GM21717 (cell line): ENCODE data around the gene ZNF511.
"Not testable (repeated sequence)": the region's sequence is repeated elsewhere in the genome, so short reads cannot be mapped to it uniquely, and the experiment has no call there.

ENCODE experiments used
- ATAC-seq: cut with Tn5 transposase; IDR thresholded peaks from one replicate; pipeline ENCODE4 v1.9.1; 2021; ENCODE audit warnings: mild to moderate bottlenecking, moderate library complexity; ENCODE audit not compliant: unreplicated experiment

Gene ZNF511, protein sequence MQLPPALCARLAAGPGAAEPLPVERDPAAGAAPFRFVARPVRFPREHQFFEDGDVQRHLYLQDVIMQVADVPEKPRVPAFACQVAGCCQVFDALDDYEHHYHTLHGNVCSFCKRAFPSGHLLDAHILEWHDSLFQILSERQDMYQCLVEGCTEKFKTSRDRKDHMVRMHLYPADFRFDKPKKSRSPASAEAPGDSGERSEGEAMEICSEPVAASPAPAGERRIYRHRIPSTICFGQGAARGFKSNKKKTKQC

DNA sequence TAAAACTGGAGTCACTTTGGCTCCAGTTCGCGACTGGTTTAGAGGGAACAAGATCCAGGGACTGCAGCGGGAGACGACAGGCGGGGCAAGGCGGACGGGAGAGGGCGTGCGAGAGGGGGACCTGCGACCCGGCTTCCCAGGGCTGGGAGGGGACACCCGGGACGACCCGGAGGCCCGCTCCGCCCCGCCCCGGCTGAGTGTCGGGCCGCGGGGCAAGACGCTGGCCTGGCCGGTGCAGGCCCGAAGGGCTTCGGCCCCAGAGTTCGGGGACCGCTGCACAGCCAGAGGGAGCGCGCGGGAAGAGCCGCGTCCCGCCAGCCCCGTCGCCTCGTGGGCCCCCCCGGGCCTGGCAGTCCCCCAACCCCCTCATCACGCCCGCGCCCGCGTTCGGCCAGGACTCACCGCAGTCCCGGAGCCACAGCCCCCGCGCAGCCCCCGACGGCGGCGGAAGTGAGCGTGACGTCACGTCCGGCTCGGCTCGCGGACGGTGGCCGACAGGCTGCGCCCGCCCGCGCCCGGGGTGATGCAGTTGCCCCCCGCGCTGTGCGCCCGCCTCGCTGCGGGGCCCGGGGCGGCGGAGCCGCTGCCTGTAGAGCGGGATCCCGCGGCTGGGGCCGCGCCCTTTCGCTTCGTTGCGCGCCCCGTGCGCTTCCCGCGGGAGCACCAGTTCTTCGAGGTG is at the start of gene ZNF511, which contains the start of gene TUBGCP2:
Gene ZNF511 (plus strand): TSS at position 494 of the 679 bp plus-strand sequence. CDS start 30 bp downstream, at position 524.
Gene TUBGCP2 (minus strand): TSS at position 452 of the 679 bp plus-strand sequence. CDS start 5,931 bp downstream, outside the sequence.
- ATAC-seq = peak; percentile 86

DNA sequence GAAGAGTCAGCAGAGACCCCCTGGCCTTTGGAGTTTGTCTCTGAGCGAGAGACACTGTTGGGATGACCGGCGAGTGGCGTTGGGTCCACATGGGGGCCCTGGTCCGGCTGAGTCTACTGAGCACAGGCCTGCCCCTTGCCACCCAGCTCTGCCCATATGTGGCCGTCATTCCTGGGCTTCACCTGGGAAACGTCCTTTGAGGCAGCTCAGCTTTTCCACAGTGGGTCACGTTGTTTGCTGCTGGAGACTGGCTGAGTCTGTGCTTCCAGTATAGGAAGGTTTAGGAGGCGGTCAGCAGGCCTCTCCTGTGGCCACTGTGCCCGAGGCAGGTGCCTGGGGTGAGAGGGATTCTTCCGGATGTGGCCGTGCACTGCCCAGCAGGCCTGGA is 49.1 kb upstream of the ZNF511 start:
- no peak for ATAC-seq

DNA sequence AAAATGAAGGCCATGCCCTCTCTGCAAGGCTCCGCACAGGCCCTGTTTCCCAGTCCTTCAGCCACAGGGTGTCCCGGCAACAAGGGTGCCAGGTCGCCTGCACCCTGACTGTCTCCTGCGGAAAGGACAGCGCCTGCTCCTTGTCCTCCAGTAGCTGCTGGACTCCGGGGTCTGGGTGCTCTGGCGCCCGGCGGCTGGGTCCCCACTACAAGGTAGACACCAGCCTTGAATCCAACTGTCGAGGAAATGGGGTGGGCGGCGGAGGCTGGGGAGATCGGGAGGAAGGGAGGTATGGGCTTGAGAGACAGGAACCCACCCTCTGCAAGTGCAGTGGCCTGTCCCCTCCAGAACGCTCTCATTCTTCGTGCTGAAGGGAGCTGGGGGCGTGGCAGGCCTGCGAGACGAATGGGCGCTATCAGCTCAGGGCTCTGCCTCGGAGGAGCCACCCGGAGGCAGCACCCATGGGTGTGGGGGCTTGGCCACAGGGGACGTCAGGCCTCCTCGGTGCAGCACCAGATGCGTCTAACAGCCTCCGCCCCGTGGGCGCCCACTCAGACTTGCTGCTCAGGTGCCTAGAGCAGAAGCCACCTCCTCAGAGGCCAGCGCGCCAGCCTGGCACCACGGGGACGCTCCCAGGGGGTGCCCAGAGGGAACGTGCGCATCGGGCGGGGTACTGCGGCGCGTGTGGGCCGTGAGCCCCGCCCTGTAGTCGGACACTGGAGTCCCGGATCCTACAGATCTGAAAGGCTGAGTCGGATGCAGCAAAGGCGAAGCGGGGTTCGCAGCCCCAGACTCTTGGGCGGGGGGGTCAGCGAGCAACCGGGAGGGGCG is 47.6 kb upstream of the ZNF511 start:
- peak; percentile 44 for ATAC-seq

DNA sequence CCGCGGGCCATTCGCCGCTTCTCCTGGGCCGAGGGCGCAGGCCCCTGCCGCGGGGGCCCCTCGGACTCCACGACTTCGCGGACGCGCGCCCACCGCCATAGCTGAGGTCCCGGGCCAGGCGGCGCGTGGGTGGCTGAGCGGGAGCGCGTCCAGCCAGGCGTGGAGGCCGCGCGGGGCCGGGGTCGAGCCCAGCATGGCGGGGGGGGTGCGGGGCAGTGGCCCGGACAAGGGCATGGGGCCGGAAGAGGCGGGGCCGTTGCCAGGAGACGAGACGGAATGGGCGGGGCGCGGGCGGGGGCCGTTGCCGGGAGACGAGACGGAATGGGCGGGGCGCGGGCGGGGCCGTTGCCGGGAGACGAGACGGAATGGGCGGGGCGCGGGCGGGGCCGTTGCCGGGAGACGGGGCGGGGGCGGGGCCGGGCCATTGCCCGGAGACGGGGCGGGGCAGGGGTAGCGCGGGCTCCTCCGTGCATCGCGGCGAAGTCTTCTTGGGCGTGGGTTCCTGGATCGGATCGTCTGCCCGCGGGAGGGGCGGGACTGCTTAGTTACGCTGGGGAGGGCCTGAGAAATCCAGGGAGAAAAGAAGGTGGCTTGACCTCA is 46.9 kb upstream of the ZNF511 start:
- peak; percentile 44 for ATAC-seq

DNA sequence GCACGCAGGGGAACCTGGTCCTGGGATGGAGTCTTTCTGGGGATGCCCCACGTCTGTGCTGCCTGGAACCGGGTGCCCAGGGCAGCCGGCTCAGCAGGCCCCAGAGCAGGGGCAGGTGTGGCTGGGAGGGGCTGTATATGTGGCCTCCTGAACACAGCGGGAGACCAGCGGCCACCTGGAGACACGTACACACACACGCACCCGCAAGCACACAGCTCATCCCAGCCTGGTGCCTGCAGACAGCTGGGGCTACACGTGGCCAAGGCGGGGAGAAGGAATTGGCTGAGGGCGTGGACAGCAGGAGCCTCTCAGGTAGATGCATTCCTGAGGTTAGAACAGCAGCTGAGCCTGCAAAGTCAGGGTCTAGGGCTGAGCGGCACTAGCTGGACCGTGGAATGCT is 46.0 kb upstream of the ZNF511 start:
- no peak for ATAC-seq

DNA sequence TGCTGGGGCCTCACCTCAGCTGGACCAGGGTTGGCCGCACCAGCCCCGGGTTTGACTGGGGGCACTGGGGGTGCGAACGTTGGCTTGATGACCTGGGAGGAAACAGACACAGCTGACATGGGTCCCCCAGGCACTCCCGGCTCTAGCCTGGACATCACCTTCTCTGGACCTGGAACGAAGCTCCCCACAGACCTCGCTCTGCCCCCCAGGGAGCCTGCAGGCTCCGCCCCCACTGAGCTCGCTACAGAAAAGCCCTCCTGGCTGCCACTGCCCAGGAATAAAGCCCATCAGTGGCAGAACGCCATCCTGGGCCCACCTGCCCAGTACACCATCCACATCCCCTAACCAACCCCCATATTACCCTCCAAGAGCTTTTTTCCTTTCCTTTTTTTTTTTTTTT is 45.0 kb upstream of the ZNF511 start:
- ATAC-seq = no peak

DNA sequence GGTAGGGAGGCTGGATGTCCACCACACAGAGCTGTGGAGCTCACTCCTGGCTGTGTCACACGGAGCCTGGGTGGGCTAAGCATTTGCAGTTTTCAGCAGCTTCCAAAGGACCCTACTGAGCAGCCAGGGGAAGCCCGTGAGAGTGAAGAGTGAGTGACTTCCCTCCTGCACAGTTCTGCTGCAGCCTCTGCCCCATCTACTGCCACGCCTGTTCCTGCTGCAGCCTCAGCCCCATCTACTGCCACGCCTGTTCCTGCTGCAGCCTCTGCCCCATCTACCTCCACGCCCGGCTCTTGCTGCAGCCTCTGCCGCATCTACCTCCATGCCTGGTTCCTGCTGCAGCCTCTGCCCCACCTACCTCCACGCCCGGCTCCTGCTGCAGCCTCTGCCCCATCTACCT is 44.3 kb upstream of the ZNF511 start:
- no peak for ATAC-seq

DNA sequence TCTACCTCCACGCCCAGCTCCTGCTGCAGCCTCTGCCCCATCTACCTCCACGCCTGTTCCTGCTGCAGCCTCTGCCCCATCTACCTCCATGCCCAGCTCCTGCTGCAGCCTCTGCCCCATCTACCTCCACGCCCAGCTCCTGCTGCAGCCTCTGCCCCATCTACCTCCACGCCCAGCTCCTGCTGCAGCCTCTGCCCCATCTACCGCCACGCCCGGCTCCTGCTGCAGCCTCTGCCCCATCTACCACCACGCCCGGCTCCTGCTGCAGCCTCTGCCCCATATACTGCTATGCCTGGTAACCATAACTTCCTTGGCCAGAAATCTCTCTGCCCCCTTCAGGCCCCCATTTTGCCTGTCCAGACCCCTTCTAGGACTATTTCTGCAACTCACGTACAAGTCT is 43.7 kb upstream of the ZNF511 start:
- ATAC-seq = not testable (repeated sequence)

DNA sequence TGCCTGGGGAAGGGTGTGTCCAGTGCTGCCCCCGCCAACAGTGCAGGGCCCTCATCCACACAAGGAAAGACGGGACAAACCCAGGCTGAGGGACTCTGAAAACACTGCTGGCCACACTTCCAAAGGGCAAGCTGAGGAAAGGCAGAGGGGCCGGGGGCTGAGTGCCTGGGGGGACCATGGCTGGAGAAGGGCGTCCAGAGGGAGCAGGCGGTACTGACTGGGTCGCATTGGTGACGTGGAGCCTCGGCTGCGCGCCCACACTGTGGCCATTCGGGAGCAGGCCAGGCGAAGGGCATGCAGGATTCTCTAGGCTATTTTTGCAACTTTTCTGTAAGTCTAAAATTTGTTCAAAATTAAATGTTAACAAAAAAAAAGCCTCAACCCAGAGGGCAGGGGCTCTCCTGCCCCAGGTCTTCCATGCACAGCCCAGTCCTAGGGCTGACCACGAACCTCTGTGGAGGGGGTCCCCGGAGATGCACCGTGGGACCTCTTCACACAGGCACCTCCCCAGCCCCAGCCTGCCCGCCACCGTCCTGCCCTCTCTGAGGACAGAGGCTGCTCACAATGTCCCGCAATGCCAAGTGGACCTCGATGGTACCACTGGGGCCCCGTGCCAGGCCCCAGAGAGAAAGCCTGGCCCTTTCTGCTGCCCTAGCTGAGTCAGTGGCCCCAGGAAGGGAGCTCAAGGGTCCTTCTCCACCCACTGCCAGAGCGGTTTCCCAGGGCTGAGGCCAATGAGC is 42.5 kb upstream of the ZNF511 start:
- no peak for ATAC-seq

DNA sequence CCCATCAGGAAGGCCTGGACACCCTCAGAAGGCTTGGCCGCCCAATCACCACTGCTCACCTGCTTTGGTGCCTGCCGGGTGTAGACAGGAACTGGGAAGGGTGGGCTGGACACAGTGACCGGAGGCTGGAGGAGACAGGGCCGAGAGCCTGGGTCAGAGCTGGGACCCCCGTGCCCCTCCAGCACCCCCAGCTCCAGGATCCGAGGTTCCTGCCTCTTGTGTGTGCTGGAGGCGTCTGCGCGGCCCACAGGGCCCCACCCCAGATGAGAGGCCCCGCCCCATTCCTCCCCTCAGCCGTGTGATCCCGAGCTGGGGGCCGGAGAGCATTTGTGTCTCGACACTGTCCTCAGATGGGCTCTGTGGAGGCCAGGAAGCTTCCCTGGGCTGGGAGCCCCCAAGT is 41.4 kb upstream of the ZNF511 start:
- no peak for ATAC-seq

DNA sequence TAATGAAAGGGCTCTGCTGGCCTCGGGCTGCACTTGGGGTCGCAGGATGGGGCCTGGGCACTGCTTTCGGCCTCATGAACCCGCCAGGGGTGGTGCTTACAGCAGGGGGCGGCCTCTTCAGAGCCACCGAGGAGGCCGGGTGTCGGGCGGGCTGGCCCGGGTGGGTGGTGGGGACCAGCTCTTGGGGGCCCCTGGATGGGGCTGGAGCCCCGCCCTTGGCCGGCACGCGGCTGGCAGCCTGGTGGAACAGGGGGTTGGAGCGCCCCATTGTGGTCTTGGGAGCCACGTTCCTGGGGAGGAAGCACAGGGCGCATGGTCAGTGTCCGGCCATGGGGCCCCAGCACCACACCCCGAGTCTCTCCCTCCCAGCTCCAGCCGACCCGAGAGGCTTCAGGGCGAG is 40.9 kb upstream of the ZNF511 start:
- no peak for ATAC-seq

DNA sequence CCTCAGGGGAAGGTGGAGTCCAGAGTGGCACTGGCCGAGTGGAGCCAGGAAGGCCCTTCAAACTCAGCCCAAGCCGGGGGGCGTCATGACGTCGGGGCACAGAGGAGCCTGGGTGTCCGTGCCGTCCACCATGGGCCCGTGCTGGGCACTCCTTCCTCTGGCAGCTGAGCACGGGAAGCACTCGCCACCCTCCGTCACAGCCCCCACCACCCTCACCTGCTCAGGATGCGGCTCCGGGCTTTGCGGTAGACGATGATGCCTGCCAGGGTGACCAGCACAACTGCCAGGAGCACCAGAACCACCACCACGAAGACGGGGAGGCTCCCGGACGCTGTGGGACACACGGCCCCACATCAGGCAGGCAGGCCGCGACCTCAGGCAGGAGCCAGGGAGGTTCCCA is 40.2 kb upstream of the ZNF511 start:
- ATAC-seq = no peak

DNA sequence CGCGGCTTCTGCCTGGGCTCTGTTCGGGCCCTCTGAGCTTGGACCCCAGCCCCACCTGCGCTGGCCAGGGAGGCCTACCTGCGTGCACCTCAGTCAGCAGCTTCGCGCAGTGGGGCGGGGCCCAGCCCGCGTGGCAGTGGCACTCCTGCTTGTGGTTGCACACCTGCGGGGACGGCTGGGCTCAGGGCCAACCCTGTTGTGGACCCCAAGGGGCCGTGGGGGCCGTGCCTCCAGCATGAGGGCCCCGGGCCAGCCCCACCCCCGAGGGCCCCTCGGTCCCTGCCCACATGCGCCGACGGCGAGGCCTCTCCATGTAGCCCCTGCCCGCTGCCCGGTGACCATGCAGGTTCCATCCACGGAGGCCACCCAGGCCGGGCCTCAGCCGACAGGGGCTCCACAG is 39.3 kb upstream of the ZNF511 start:
- ATAC-seq = no peak

DNA sequence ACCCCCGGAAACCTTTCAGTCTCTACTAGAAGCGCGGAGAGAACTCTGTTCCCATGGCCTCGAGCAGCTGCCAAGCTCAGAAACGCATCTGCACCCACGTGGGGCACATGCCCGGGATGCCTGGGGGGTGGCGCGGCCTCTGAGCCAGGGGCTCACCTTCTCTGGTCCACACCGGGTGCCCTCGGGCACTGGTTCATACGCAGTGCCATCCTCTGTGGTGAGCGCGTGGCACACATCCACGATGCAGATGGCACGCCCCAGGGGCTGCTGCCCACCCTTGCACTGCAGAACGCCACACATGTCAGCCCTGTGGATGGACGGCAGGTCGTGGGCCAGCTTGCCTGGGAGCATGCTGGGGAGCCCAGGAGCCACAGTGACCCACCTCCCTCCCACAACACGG is 38.5 kb upstream of the ZNF511 start:
- ATAC-seq = no peak

DNA sequence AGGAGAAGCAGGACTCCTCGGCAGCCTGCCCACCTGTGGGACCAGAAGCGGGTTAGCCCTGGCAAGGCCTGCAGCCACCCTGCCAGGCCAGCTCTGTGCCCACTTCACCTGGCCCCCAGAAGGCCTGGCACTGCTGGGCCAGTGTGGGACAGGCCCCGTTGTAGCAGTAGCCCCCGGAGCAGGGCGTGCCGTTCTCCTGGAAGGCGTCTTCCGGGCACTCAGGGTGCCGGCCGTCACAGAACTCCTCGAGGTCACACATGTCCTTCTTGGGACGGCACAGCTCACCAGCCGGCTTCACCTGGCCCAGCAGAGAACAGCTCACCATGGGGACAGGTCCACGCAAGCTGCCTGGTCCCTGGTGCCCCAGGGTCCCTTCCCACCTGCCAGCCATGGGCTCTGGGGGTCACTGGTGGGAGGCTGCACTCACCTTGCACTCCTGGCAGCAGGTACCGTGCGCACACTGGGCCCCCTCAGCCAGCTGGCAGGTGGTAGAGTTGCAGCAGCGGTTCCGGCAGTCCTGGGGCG is 37.9 kb upstream of the ZNF511 start:
- no peak for ATAC-seq

DNA sequence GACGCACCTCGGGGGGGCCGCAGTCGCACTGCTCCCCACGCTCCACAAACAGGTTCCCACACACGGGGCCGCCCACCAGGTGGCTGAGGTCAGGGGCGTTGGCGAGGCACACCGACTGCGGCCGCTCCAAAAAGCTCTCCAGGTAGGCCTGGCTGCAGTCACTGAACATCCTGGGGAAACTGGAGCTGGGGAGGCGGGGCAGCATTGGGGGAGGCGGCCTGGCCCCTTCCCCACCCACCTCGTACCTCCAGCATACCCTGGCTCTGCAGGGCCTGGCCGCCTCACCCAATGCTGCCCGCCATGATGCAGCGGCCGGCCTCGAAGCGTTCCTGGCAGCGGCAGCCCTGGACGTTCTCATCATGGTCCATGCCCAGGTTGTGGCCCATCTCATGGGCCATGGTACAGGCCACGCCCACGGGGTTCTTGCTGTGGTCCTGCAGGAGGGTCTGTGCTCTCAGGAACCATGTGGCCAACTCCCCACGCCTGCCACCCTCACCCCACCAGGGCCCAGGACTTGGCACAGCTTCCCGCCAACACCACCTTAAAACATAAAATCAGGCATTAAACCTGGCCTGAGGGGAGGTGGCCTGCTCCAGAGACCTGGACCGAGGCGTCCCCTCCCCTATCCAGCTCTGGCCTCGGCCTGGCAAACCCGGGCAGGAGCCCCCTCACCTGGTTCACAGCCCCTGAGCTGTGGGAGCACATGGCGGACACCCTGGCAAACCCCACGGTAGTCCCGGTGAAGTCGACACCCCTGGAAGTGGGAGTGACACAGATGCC is 37.0 kb upstream of the ZNF511 start:
- ATAC-seq = no peak

DNA sequence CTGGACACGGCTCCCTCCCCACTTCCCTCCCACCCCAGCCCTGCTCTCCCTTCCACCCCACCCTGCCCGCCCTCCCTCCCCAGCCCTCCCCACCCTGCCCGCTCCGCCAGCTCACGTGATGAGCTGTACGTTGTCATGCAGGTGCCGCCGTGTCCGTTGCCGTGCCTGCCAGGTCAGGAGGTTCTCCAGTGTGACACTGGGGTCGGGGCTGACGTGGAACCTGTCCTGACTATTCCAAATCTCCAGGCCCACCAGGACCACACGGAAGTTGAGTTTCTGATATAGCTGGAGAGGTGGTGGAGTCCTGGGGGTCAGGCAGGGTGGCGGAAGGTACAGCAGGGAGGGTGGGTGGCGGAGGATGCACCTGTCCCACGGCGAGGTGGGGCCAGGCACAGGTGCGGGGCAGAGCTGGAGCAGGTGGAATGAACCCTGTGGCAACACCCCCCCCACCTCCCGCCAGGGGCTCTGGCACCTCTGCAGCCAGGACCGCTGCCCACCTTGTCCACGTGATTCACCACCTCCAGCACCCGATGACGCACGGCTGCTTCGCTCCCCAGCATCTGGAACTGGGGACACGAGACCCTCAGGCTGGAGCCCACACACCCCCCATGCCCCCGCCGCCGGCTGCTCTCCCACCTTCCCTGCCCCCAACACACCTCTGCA is 36.3 kb upstream of the ZNF511 start:
- ATAC-seq = no peak

DNA sequence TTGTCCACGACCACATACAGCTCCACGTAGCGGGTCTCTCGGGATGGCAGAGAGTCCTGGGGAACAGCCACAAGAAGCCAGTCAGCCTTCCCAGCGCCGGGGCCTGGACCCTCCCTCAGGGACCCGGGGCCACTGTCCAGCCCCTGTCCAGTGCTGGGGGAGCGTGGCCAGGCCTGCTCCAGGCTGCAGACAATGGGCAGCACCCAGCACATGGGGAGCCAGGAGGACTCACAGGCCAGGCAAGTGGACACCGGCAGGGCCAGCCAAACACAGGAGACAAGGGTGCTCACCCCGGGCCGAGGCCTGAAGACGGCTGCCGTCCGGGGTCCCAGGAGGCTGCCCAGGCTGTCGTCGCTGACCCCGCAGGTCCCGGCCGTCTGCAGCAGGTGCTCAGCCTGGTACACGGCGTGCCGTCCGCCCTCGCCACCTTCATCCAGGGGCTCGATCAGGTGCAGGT is 35.7 kb upstream of the ZNF511 start:
- ATAC-seq = no peak

DNA sequence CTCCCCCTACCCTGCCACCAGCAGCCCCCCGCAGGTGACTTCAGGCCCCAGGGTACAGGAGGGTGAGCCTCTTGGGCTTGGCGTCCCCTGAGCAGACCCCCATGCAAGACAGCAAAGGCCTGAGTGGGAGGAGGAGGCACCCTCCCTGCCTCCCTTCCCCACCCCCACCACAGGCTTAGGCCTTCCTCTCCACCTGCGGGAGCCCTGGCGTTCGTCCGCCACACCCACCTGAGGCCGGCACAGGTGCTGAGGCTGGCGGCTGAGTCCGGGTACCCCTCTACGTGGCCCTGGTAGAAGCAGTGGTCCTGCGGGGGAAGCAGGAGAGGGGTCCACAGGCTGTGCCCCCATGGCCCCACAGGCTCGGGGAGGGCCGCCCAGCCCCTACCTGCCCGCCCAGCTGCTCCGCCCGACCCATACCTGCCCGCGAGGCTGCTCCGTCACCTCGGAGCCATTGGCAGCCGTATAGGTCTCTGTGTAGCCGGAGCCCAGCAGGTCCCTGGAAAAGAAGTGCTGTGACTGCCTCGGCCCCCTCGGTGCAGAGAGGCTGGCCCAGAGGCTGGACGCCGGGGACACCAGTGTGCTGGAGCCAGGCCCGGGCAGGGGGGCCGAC is 35.1 kb upstream of the ZNF511 start:
- ATAC-seq = no peak
